GM12878 (cell line): Measurements from ENCODE around the gene ARL4D. TPM values are rescaled to one million over a fixed set of nuclear protein-coding genes. Genes with fewer than 3 reads are reported as not detected.

Experiments
- ATAC-seq: fragments of 200-7000 bp; cut with Tn5 transposase; 3 replicates; pipeline ENCODE4 v1.9.1; 2020; ENCODE audit warnings: mild to moderate bottlenecking, moderate library complexity
- BruUV-seq: library from RNA; stranded (reverse); fragments of 400-500 nt; replicated peaks from 2 replicates; lab custom pipeline; 2021; lab: Mats Ljungman, UMichigan
- CTCF ChIA-PET: fragments of 300-600 bp; sonication (Branson Sonifier 250); formaldehyde crosslinking; extraction: SDS; loops from one replicate; lab custom pipeline; 2021; ENCODE audit warnings: inconsistent platforms; lab: Yijun Ruan, JAX
- POLR2A ChIA-PET: fragments of 350-600 bp; formaldehyde crosslinking; extraction: SDS; loops from one replicate; lab custom pipeline; 2021; ENCODE audit warnings: inconsistent platforms; lab: Charles Lee
- RAD21 ChIA-PET: fragments of 300-600 bp; sonication (Branson Sonifier 250); formaldehyde crosslinking; loops from one replicate; lab custom pipeline; 2023; ENCODE audit warnings: antibody characterized with exemption; ENCODE audit not compliant: unreplicated experiment; lab: Charles Lee
- SMC1A ChIA-PET: fragments of 300-600 bp; sonication (Branson Sonifier 250); formaldehyde crosslinking; loops from one replicate; lab custom pipeline; 2023; ENCODE audit not compliant: unreplicated experiment, uncharacterized antibody; lab: Charles Lee
- DNase-seq: peaks from one replicate; pipeline ENCODE4 v3.0.0-alpha.2; 2011; ENCODE audit warnings: low read depth, low spot score
- FAIRE-seq: peaks from 3 replicates; lab custom pipeline; 2011; peaks lifted over from hg19 to GRCh38; lab: Jason Lieb, UNC
- H2AFZ ChIP-seq: 2 replicates; pipeline ENCODE4 v1.6.0; 2011; ENCODE audit warnings: low read depth, low read length, control low read depth; ENCODE audit not compliant: control insufficient read depth
- H3K27ac ChIP-seq: 2 replicates; pipeline ENCODE4 v1.5.1; 2011; ENCODE audit warnings: control low read depth; ENCODE audit not compliant: control insufficient read depth, insufficient read depth
- H3K27me3 ChIP-seq, 2 experiments: replicated peaks in 1 of 2; 2 replicates each; pipeline versions ENCODE4 v1.6.0 to v1.6.1; 2011; ENCODE audit warnings: low read length in 1 of 2; ENCODE audit not compliant: control insufficient read depth in 2 of 2, insufficient read depth in 2 of 2
- H3K36me3 ChIP-seq, 2 experiments: 2 replicates each; pipeline ENCODE4 v1.5.1; 2011; ENCODE audit warnings: low read length in 1 of 2; ENCODE audit not compliant: control insufficient read depth in 2 of 2, insufficient read depth in 2 of 2
- H3K4me1 ChIP-seq: 2 replicates; pipeline ENCODE4 v1.6.1; 2011; ENCODE audit warnings: mild to moderate bottlenecking, low read length, moderate library complexity, mixed read lengths; ENCODE audit not compliant: control insufficient read depth, insufficient read depth
- H3K4me2 ChIP-seq: 2 replicates; pipeline ENCODE4 v1.6.0; 2011; ENCODE audit warnings: control low read depth; ENCODE audit not compliant: control insufficient read depth, insufficient read depth
- H3K4me3 ChIP-seq: fragments of 200-600 bp; sonication (generic); 2 replicates; pipeline ENCODE4 v1.5.1; 2016
- H3K79me2 ChIP-seq: 2 replicates; pipeline ENCODE4 v1.6.0; 2011; ENCODE audit warnings: low read length; ENCODE audit not compliant: control insufficient read depth, insufficient read depth
- H3K9ac ChIP-seq: 2 replicates; pipeline ENCODE4 v1.8.0; 2011; ENCODE audit warnings: low read length, control low read depth, mixed read lengths; ENCODE audit not compliant: control insufficient read depth, insufficient read depth
- H3K9me3 ChIP-seq: replicated peaks from 3 replicates; pipeline ENCODE4 v1.5.1; 2011; ENCODE audit warnings: mild to moderate bottlenecking, low read length; ENCODE audit not compliant: control insufficient read depth, insufficient read depth
- H4K20me1 ChIP-seq: 2 replicates; pipeline ENCODE4 v1.6.0; 2011; ENCODE audit not compliant: control insufficient read depth, insufficient read depth
- CBX3 ChIP-seq: fragments of 200-600 bp; sonication (generic); IDR thresholded peaks from 2 replicates; pipeline ENCODE4 v1.6.1; 2016; ENCODE audit warnings: low read depth, borderline replicate concordance
- CREM ChIP-seq: IDR thresholded peaks from 2 replicates; pipeline ENCODE4 v1.6.1; 2014; ENCODE audit warnings: antibody characterized with exemption, low read depth
- HCFC1 ChIP-seq: fragments of 150-350 bp; IDR thresholded peaks from 2 replicates; pipeline ENCODE4 v1.6.1; 2014; ENCODE audit warnings: low read length
- HDGF ChIP-seq: fragments of 450-650 bp; IDR thresholded peaks from 2 replicates; pipeline ENCODE4 v1.6.1; 2016; ENCODE audit warnings: antibody characterized with exemption
- IRF4 ChIP-seq: IDR thresholded peaks from 2 replicates; pipeline ENCODE4 v1.6.1; 2011; ENCODE audit warnings: low read depth, low read length
- JUNB ChIP-seq: IDR thresholded peaks from 2 replicates; pipeline ENCODE4 v1.6.1; 2016; ENCODE audit warnings: antibody characterized with exemption, mild to moderate bottlenecking
- NFXL1 ChIP-seq: fragments of 450-650 bp; IDR thresholded peaks from 2 replicates; pipeline ENCODE4 v1.6.1; 2017; ENCODE audit warnings: antibody characterized with exemption, mild to moderate bottlenecking, borderline replicate concordance
- SMAD5 ChIP-seq: IDR thresholded peaks from 2 replicates; pipeline ENCODE4 v1.6.1; 2016; ENCODE audit warnings: antibody characterized with exemption, low read depth
- TCF12 ChIP-seq: IDR thresholded peaks from 2 replicates; pipeline ENCODE4 v1.6.1; 2011; ENCODE audit warnings: low read depth, mild to moderate bottlenecking, low read length
- ZNF217 ChIP-seq: fragments of 450-650 bp; IDR thresholded peaks from 2 replicates; pipeline ENCODE4 v1.6.1; 2017; ENCODE audit warnings: antibody characterized with exemption, mild to moderate bottlenecking
- WGBS: methylation state at CpG from one replicate; pipeline ENCODE4 v1.1.6; 2016; ENCODE audit warnings: low lambda C conversion rate; ENCODE audit not compliant: insufficient replicate concordance, insufficient coverage; ENCODE audit errors: missing lambda C conversion rate; 5-methylcytosine and 5-hydroxymethylcytosine counted together
- in situ Hi-C: fragments of 300-500 bp; cut with MboI; formaldehyde crosslinking; loops from 9 replicates; pipeline ENCODE4 v1.14.3; 2018; ENCODE audit warnings: mixed read lengths
- intact Hi-C: fragments of 100-400 bp; cut with micrococcal nuclease; formaldehyde crosslinking; loops from one replicate; pipeline ENCODE4 v1.14.2; 2022; ENCODE audit not compliant: unreplicated experiment
- polyA plus RNA-seq, 11 experiments: library from polyadenylated mRNA; depleted of rRNA in 4 of 11; unstranded in 6 of 11; stranded (reverse) in 5 of 11; fragments of >200 nt; fragmentation: Nextera tagmentation in 4 of 11; fragmentation: Illumina TruSeq in 1 of 11; extraction: Ambion mirVana in 4 of 11; extraction: Trizol in 1 of 11; gene quantifications; 1 replicate in 1 of 11; 2 replicates in 10 of 11; pipeline versions ENCODE4 v1.2.1 to v1.2.3, GENCODE V29; 2011 to 2016; ENCODE audit warnings: inconsistent platforms in 2 of 11, missing spikeins in 2 of 11, low read depth in 1 of 11
- total RNA-seq, 4 experiments: library from RNA; depleted of rRNA in 3 of 4; stranded (reverse); fragments of >200 nt in 3 of 4; fragmentation: Illumina TruSeq in 1 of 4; extraction: Trizol in 1 of 4; gene quantifications; 2 replicates each; pipeline versions ENCODE4 v1.2.1 to v1.2.3, GENCODE V29; 2013 to 2021
- TF ChIP-seq, protein P1 (sequence below): IDR thresholded peaks from 2 replicates; pipeline ENCODE4 v1.6.1; 2011; ENCODE audit warnings: mild to moderate bottlenecking, low read depth, low read length, moderate library complexity; ENCODE audit not compliant: insufficient replicate concordance
- TF ChIP-seq, protein P2 (sequence below): fragments of 450-650 bp; formaldehyde crosslinking; IDR thresholded peaks from 2 replicates; pipeline ENCODE4 v1.4.0; 2020; ENCODE audit warnings: mild to moderate bottlenecking, moderate library complexity

Gene ARL4D
- total and polyA plus RNA-seq, 10 of the 15 experiments (the other 5 are each of a cell fraction or from before 2014, with no cell fraction given), result 0.10 to 1.5 (median 0.75) TPM

DNA sequence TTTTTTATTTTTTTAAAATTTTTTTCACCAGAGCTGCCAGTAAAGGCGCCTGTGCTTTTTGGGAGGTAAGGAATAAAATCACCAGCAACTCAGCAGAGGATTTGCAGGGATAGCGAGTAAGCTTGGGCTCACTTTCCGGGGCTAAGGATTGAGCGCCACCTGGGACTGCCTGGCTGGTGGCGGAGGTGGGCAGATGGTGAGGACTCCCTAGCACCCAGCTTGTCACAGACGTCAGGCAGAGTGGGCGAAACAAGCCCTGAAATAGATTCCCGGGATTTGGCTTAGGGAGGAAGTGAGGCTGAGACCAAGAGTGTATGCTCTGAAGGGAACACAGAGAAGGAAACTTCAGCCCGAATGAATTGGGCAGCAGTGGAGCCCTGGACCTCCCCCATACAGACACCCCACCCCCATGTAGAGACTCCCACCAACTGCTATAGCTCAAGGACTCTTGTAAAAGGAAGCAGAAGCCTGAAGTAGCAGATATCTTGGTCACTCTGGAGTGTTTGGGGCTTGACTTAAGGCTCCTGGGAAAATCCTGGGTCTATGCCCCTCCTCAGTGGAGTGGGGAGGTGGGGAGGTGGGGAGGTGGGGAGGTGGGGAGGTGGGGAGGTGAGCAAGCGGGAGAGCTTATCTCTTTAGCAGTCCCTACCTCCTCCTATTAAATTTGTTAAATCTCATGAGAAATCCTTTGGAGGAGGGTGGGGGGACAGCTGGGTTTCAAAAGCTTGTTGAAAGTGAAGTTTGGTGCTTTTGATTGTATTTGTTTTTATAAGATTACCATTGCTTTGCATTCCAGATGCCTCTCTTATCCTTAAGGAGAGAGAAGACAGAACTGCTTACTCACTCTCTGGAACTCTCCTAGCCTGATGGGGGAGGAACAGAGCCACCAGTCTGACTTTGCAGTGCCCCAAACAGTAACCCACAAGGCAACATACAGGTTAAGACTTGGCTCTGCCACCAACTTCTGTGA is 8.2 kb downstream of the ARL4D start:
- 50% methylated on average over 10 of the region's 10 CpGs for WGBS
- in situ Hi-C loops (no loop called here), intact Hi-C loops (loop anchor here (5.0 kb wide), 1 partner anchor 70 kb away; no protein-coding TSS in a partner anchor)
- RAD21 ChIA-PET, result no interaction called here
- H3K79me2 ChIP-seq, result no peaks in the 10 kb centered on the region
- no peaks in the 10 kb centered on the region; a peak in 2 of 4 replicates for H3K27me3 ChIP-seq
- no peak overlapping the region for H2AFZ ChIP-seq
- H3K36me3 ChIP-seq, result no peaks in the 10 kb centered on the region
- no peak overlapping the region for H3K4me2 ChIP-seq
- BruUV-seq, result no TSS peak
- CTCF ChIA-PET, result interaction anchor here (0.8 to 2.6 kb wide), 2 partner anchors 13 to 88 kb away, joined by 3 to 14 read pairs; no protein-coding TSS in a partner anchor
- H3K27ac ChIP-seq, result no peak overlapping the region
- SMC1A ChIA-PET, result no interaction called here
- H3K4me3 ChIP-seq, result no peak overlapping the region
- FAIRE-seq, result no peak
- H3K9me3 ChIP-seq, result no peaks in the 10 kb centered on the region
- TF ChIP-seq, protein P1, sequence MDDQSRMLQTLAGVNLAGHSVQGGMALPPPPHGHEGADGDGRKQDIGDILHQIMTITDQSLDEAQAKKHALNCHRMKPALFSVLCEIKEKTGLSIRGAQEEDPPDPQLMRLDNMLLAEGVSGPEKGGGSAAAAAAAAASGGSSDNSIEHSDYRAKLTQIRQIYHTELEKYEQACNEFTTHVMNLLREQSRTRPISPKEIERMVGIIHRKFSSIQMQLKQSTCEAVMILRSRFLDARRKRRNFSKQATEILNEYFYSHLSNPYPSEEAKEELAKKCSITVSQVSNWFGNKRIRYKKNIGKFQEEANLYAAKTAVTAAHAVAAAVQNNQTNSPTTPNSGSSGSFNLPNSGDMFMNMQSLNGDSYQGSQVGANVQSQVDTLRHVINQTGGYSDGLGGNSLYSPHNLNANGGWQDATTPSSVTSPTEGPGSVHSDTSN, result no peak
- TF ChIP-seq HDGF (no peak), SMAD5 (no peak), CBX3 (no peak), ZNF217 (no peak), HCFC1 (no peak), TCF12 (no peak), JUNB (no peak), CREM (no peak), NFXL1 (no peak), IRF4 (no peak)
- TF ChIP-seq, protein P2, sequence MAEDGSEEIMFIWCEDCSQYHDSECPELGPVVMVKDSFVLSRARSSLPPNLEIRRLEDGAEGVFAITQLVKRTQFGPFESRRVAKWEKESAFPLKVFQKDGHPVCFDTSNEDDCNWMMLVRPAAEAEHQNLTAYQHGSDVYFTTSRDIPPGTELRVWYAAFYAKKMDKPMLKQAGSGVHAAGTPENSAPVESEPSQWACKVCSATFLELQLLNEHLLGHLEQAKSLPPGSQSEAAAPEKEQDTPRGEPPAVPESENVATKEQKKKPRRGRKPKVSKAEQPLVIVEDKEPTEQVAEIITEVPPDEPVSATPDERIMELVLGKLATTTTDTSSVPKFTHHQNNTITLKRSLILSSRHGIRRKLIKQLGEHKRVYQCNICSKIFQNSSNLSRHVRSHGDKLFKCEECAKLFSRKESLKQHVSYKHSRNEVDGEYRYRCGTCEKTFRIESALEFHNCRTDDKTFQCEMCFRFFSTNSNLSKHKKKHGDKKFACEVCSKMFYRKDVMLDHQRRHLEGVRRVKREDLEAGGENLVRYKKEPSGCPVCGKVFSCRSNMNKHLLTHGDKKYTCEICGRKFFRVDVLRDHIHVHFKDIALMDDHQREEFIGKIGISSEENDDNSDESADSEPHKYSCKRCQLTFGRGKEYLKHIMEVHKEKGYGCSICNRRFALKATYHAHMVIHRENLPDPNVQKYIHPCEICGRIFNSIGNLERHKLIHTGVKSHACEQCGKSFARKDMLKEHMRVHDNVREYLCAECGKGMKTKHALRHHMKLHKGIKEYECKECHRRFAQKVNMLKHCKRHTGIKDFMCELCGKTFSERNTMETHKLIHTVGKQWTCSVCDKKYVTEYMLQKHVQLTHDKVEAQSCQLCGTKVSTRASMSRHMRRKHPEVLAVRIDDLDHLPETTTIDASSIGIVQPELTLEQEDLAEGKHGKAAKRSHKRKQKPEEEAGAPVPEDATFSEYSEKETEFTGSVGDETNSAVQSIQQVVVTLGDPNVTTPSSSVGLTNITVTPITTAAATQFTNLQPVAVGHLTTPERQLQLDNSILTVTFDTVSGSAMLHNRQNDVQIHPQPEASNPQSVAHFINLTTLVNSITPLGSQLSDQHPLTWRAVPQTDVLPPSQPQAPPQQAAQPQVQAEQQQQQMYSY (CRISPR knock-in tag), result no peak
- DNase-seq, result no peak
- no peaks in the 10 kb centered on the region for H4K20me1 ChIP-seq
- ATAC-seq, result no peak
- POLR2A ChIA-PET, result no interaction called here
- H3K4me1 ChIP-seq, result peaks cover 4% of the 10 kb centered on the region
- H3K9ac ChIP-seq, result no peak overlapping the region
